ENCODE measurements around the gene LOXHD1. TPM values are rescaled to one million over a fixed set of nuclear protein-coding genes. Genes with fewer than 3 reads are reported as not detected.

The LOXHD1 gene
- total and polyA plus RNA-seq, 2 of the 13 experiments (the other 11 are each of a cell fraction or from before 2014, with no cell fraction given), result not detected

GRCh38 chr18:46609048-46609447 is 48.0 kb downstream of the LOXHD1 start (continued):
- TF ChIP-seq IRF9 (CRISPR knock-in tag; IDR thresholded peaks at IDR 0.05; ENCODE audit: borderline replicate concordance) (no peak), ZNF292 (CRISPR knock-in tag; IDR thresholded peaks at IDR 0.05; ENCODE audit: borderline replicate concordance, low read depth) (no peak)

GRCh38 chr18:46607926-46608325 is 49.1 kb downstream of the LOXHD1 start:
- Histone ChIP-seq H3K4me3 (replicated peaks in 1 of 3; ENCODE audit: insufficient read depth in 1 of 3, low read depth in 2 of 3, low read length in 3 of 3) (no peak overlapping the region), H3K9ac (ENCODE audit: insufficient read depth, low read depth, low read length) (no peak overlapping the region), H4K20me1 (ENCODE audit: insufficient read depth, low read length) (no peaks in the 10 kb centered on the region), H2AFZ (ENCODE audit: low read length) (no peak overlapping the region), H3K4me1 (ENCODE audit: insufficient read depth, low read length) (no peaks in the 10 kb centered on the region), H3K79me2 (ENCODE audit: insufficient read depth, low read length) (no peaks in the 10 kb centered on the region), H3K4me2 (ENCODE audit: low read depth, low read length) (no peak overlapping the region), H3K9me3 (ENCODE audit: low read length) (no peaks in the 10 kb centered on the region), H3K27ac (ENCODE audit: extremely low read length, insufficient read depth, low read length) (no peak overlapping the region), H3K36me3 (replicated peaks in 1 of 2; ENCODE audit: control insufficient read depth in 1 of 2, insufficient read depth in 2 of 2, low read length in 2 of 2) (no peaks in the 10 kb centered on the region), H3K27me3 (ENCODE audit: control insufficient read depth in 1 of 2, insufficient read depth in 2 of 2, low read length in 2 of 2) (peaks cover 0 to 3% of the 10 kb centered on the region in 2 experiments; a peak in 2 of 5 replicates)
- no TSS peak for BruUV-seq (replicated peaks)
- CTCF ChIA-PET (ENCODE audit: low intra/inter-chr PET ratio, low total read pairs), result no interaction called here
- no peak for DNase-seq (ENCODE audit: low spot score)
- in situ Hi-C loops (cut with HindIII; ENCODE audit: extremely low pct_ligation_motif_present, low pct_unique_long_range_greater_than_20kb), result no loop called here
- ATAC-seq, result no peak
- FAIRE-seq, result no peak
- intact Hi-C loops (cut with micrococcal nuclease; ENCODE audit: unreplicated experiment), result no loop called here
- WGBS (ENCODE audit: low lambda C conversion rate), result 20% methylated on average over 5 of the region's 5 CpGs
- POLR2A ChIA-PET, result no interaction called here
- TF ChIP-seq STAT5B (CRISPR knock-in tag; IDR thresholded peaks at IDR 0.05) (no peak), ZNF331 (CRISPR knock-in tag; IDR thresholded peaks at IDR 0.05) (no peak), RFX5 (IDR thresholded peaks at IDR 0.05; ENCODE audit: low read depth, low read length) (no peak), ZBTB46 (CRISPR knock-in tag; IDR thresholded peaks at IDR 0.05; ENCODE audit: borderline replicate concordance) (no peak), ZNF530 (CRISPR knock-in tag; IDR thresholded peaks at IDR 0.05; ENCODE audit: low read depth) (no peak), IKZF4 (CRISPR knock-in tag; IDR thresholded peaks at IDR 0.05; ENCODE audit: borderline replicate concordance, low read depth, not compliant biosample characterization) (no peak), PLSCR1 (CRISPR knock-in tag; IDR thresholded peaks at IDR 0.05; ENCODE audit: borderline replicate concordance) (no peak), ZNF446 (CRISPR knock-in tag; IDR thresholded peaks at IDR 0.05) (no peak), PRDM4 (CRISPR knock-in tag; IDR thresholded peaks at IDR 0.05; ENCODE audit: borderline replicate concordance) (no peak), MEIS2 (CRISPR knock-in tag; IDR thresholded peaks at IDR 0.05) (no peak), ZNF746 (CRISPR knock-in tag; IDR thresholded peaks at IDR 0.05) (no peak)
